Esophagus muscularis mucosa (tissue), 4 donors: ENCODE measurements around the gene UCK2. TPM values are rescaled to one million over a fixed set of nuclear protein-coding genes. Genes with fewer than 3 reads are reported as not detected.
A peak's percentile ranks its signal among the peaks of the same experiment; 100 is the strongest.
"Not testable (repeated sequence)": the region's sequence is repeated elsewhere in the genome, so short reads cannot be mapped to it uniquely, and the experiment has no call there.

Experiments
- DNase-seq: peaks from one replicate; pipeline ENCODE4 v3.0.0-alpha.2; 2017; ENCODE audit errors: extremely low spot score
- H3K27ac ChIP-seq, 4 donors: fragments of 200-600 bp; sonication (generic); replicated peaks in 1 of 4; 1 replicate in 3 of 4; 2 replicates in 1 of 4; pipeline ENCODE4 v1.5.1; 2016 to 2019; ENCODE audit warnings: mild to moderate bottlenecking in 1 of 4
- H3K27me3 ChIP-seq, 4 donors: fragments of 200-600 bp; sonication (generic); one replicate each; pipeline versions ENCODE4 v1.5.1 to v1.6.0; 2016 to 2019
- H3K36me3 ChIP-seq, 4 donors: fragments of 200-600 bp; sonication (generic); one replicate each; pipeline ENCODE4 v1.5.1; 2016 to 2019
- H3K4me1 ChIP-seq, 4 donors: fragments of 200-600 bp; sonication (generic); one replicate each; pipeline ENCODE4 v1.5.1; 2016 to 2019
- H3K4me3 ChIP-seq, 4 donors: fragments of 200-600 bp; sonication (generic); 1 replicate in 2 of 4; 2 replicates in 2 of 4; pipeline ENCODE4 v1.5.1; 2016 to 2019; ENCODE audit warnings: mild to moderate bottlenecking in 4 of 4, moderate library complexity in 1 of 4
- H3K9me3 ChIP-seq, 4 donors: fragments of 200-600 bp; sonication (generic); 1 replicate in 3 of 4; 2 replicates in 1 of 4; pipeline ENCODE4 v1.5.1; 2016 to 2019
- CTCF ChIP-seq, 3 experiments: fragments of 200-600 bp in 2 of 3; fragments of 450-650 bp in 1 of 3; sonication (generic) in 2 of 3; IDR thresholded peaks; one replicate each; pipeline ENCODE4 v1.5.1; 2017 to 2019; ENCODE audit warnings: antibody characterized with exemption in 3 of 3, mild to moderate bottlenecking in 2 of 3, moderate library complexity in 1 of 3
- EP300 ChIP-seq: sonication (generic); formaldehyde crosslinking; IDR thresholded peaks from one replicate; pipeline ENCODE4 v1.6.1; 2017; ENCODE audit warnings: antibody characterized with exemption
- POLR2A ChIP-seq: fragments of 450-650 bp; IDR thresholded peaks from one replicate; pipeline ENCODE4 v1.6.1; 2017; ENCODE audit warnings: antibody characterized with exemption, moderate library complexity, mild to moderate bottlenecking, low read depth
- POLR2AphosphoS5 ChIP-seq, 2 donors: sonication (generic); formaldehyde crosslinking; IDR thresholded peaks; one replicate each; pipeline ENCODE4 v1.6.1; 2017; ENCODE audit warnings: antibody characterized with exemption in 2 of 2
- WGBS: methylation state at CpG from one replicate; pipeline ENCODE4 v1.1.5; 2018; 5-methylcytosine and 5-hydroxymethylcytosine counted together
- intact Hi-C: fragments of 100-400 bp; cut with DNase I; formaldehyde crosslinking; loops from one replicate; pipeline ENCODE4 v1.15.1; 2023
- total RNA-seq, 4 donors: library from RNA; depleted of rRNA; stranded (reverse); fragments of >200 nt; gene quantifications; one replicate each; pipeline versions ENCODE4 v1.1.0 to v1.2.1, GENCODE V29; 2016

Gene UCK2
- 10 to 100 TPM; 13.7 to 33.7 (median 31.0) TPM for total RNA-seq

- no peaks in the 10 kb centered on the region for H3K36me3 ChIP-seq
- H3K4me3 ChIP-seq = peak within 1 kb of the TSS; percentile 78 to 93 (median 86)
- H3K27ac ChIP-seq = peak within 1 kb of the TSS; percentile 88 to 97 (median 90)
- DNase-seq = peak; percentile 93
- no peaks in the 10 kb centered on the region for H3K27me3 ChIP-seq
- intact Hi-C loops = loop anchor here (5.0 to 10.0 kb wide), 4 partner anchors 60 to 203 kb away; partner anchors contain the start of gene TMCO1
- peaks cover 14 to 24% (median 19%) of the 10 kb centered on the region in 4 donors for H3K4me1 ChIP-seq
- under 1% methylated on average over 75 of the region's 94 CpGs for WGBS
- H3K9me3 ChIP-seq = no peaks in the 10 kb centered on the region
- TF ChIP-seq POLR2A (peak; percentile 63), EP300 (no peak), CTCF (IDR thresholded peaks at IDR 0.05) (peak in 1 of 3 experiments; percentile 18), POLR2AphosphoS5 (IDR thresholded peaks at IDR 0.05) (peak; percentile 64 to 77)
Observed at GRCh38 chr1:165827268-165828102, at the start of gene UCK2. TSS of gene UCK2 (plus strand) at chr1:165827614. CDS start at chr1:165827834, 220 bp downstream.

GRCh38 chr1:165778197-165778596 lies 49.2 kb upstream of the UCK2 start:
- H3K27me3 ChIP-seq, H3K9me3 ChIP-seq, DNase-seq, intact Hi-C loops, H3K27ac ChIP-seq, H3K4me3 ChIP-seq, H3K4me1 ChIP-seq: not testable (repeated sequence)
- WGBS = 80% methylated on average over 2 of the region's 3 CpGs
- peaks cover 0 to 12% (median 6%) of the 10 kb centered on the region in 4 donors for H3K36me3 ChIP-seq

GRCh38 chr1:165783519-165783918 lies 43.9 kb upstream of the UCK2 start:
- intact Hi-C loops, H3K4me1 ChIP-seq, H3K27ac ChIP-seq, H3K9me3 ChIP-seq, DNase-seq, H3K4me3 ChIP-seq, H3K27me3 ChIP-seq, H3K36me3 ChIP-seq: not testable (repeated sequence)
- WGBS = 95% methylated on average over 10 of the region's 11 CpGs

- Histone ChIP-seq H3K4me3 (no peak overlapping the region), H3K27me3 (no peaks in the 10 kb centered on the region), H3K27ac (no peak overlapping the region), H3K4me1 (no peaks in the 10 kb centered on the region), H3K36me3 (no peaks in the 10 kb centered on the region), H3K9me3 (no peaks in the 10 kb centered on the region)
- 93% methylated on average over 1 of the region's 1 CpG for WGBS
- DNase-seq = no peak
- no peak for TF ChIP-seq EP300
- no peak for TF ChIP-seq POLR2A
- no peak for TF ChIP-seq CTCF (IDR thresholded peaks at IDR 0.05)
- TF ChIP-seq POLR2AphosphoS5 (IDR thresholded peaks at IDR 0.05) = no peak
- intact Hi-C loops = no loop called here
Observed at GRCh38 chr1:165787741-165788140, 39.7 kb upstream of the UCK2 start.

GRCh38 chr1:165793951-165794350 lies 33.5 kb upstream of the UCK2 start:
- Histone ChIP-seq H3K36me3 (no peaks in the 10 kb centered on the region), H3K27me3 (peaks cover 0 to 11% (median 0%) of the 10 kb centered on the region in 4 donors), H3K4me3 (no peak overlapping the region), H3K4me1 (no peaks in the 10 kb centered on the region), H3K9me3 (no peaks in the 10 kb centered on the region), H3K27ac (no peak overlapping the region)
- DNase-seq = no peak
- 81% methylated on average over 2 of the region's 2 CpGs for WGBS
- no peak for TF ChIP-seq POLR2A
- no peak for TF ChIP-seq POLR2AphosphoS5 (IDR thresholded peaks at IDR 0.05)
- no peak for TF ChIP-seq CTCF (IDR thresholded peaks at IDR 0.05)
- no peak for TF ChIP-seq EP300
- intact Hi-C loops = no loop called here
